Choroid plexus epithelial cell (primary cell): ENCODE data around the gene PA2G4.

Experiments
- DNase-seq: peaks from one replicate; pipeline ENCODE4 v3.0.0-alpha.2; 2010; ENCODE audit warnings: low read depth
- H3K4me3 ChIP-seq: 2 replicates; pipeline ENCODE4 v1.5.1; 2011; ENCODE audit warnings: low read depth, mild to moderate bottlenecking, control low read depth, low read length, moderate library complexity
- TF ChIP-seq, protein P1 (sequence below): conservative IDR thresholded peaks from 2 replicates; pipeline ENCODE4 v1.5.1; 2011; ENCODE audit warnings: low read depth, mild to moderate bottlenecking, control low read depth, inconsistent platforms, low read length, moderate library complexity

Gene PA2G4

GRCh38 chr12:56078931-56079722 lies 25.2 kb upstream of the PA2G4 start:
- H3K4me3 ChIP-seq, result peak overlapping the region; percentile 59
- DNase-seq, result peak; percentile 74
- TF ChIP-seq, protein P1, sequence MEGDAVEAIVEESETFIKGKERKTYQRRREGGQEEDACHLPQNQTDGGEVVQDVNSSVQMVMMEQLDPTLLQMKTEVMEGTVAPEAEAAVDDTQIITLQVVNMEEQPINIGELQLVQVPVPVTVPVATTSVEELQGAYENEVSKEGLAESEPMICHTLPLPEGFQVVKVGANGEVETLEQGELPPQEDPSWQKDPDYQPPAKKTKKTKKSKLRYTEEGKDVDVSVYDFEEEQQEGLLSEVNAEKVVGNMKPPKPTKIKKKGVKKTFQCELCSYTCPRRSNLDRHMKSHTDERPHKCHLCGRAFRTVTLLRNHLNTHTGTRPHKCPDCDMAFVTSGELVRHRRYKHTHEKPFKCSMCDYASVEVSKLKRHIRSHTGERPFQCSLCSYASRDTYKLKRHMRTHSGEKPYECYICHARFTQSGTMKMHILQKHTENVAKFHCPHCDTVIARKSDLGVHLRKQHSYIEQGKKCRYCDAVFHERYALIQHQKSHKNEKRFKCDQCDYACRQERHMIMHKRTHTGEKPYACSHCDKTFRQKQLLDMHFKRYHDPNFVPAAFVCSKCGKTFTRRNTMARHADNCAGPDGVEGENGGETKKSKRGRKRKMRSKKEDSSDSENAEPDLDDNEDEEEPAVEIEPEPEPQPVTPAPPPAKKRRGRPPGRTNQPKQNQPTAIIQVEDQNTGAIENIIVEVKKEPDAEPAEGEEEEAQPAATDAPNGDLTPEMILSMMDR, result peak; percentile 79

DNA sequence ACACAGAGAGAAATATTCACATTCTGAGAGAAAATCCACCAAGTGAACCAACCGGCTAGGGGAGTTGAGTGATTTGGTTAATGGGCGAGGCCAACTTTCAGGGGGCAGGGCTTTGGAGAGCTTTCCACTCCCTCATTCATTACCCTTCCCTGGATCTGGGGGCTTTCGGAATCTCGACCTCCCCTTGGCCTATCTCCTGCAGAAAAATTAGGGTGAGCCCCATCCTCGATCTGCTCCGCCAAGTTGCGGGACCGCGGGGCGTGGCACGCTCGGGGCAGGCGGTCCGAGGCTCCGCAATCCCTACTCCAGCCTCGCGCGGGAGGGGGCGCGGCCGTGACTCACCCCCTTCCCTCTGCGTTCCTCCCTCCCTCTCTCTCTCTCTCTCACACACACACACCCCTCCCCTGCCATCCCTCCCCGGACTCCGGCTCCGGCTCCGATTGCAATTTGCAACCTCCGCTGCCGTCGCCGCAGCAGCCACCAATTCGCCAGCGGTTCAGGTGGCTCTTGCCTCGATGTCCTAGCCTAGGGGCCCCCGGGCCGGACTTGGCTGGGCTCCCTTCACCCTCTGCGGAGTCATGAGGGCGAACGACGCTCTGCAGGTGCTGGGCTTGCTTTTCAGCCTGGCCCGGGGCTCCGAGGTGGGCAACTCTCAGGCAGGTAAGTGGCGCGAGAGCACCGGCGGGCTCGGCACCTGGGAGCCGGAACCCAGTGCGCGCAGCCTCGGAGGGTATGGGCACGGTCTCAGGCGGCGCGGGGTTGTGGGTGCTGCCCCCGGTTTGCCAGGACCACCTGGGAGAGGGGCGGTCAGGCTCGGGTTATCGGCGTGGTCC lies 24.4 kb upstream of the PA2G4 start, which contains the start of gene ERBB3:
ERBB3 (plus strand) TSS at position 443 of the 833 bp plus-strand sequence; CDS start at position 579, 136 bp downstream.
- DNase-seq, result peak; percentile 80
- peak within 1 kb of the TSS; percentile 59 for H3K4me3 ChIP-seq

DNA sequence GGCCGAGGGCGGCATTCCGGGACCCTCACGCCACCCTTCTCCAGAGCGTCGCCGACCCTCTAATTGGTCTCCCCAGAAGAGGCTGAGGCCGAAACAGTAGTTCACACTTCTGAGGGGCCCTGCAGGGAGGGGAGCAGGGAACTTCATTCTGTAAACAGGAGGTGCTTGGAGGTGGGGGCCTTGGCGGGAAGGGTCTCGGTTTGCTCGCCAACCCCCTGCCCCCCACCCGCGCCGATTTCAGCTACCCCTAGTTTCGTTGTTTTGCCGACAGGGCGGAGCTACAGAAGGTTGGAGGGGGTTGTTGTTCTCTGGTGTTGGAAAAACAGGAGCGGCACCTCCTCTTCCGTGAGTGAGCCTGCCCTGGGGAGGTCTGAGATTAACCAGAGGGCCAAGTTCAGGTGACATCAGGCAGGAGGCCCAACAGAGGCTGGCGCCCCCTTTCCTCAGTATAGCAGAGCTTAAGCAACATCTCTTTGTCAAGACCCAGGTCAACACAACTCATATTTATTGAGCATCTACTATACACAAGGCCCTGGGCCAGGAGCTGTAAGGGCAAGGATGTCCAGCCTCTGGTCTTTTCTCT lies 23.7 kb upstream of the PA2G4 start:
- H3K4me3 ChIP-seq, result peak overlapping the region; percentile 59
- no peak for DNase-seq
- TF ChIP-seq, protein P1, result no peak

More for the DNA sequence above, 24.4 kb upstream of the PA2G4 start, which contains the start of gene ERBB3:
- TF ChIP-seq, protein P1, result peak; percentile 13

DNA sequence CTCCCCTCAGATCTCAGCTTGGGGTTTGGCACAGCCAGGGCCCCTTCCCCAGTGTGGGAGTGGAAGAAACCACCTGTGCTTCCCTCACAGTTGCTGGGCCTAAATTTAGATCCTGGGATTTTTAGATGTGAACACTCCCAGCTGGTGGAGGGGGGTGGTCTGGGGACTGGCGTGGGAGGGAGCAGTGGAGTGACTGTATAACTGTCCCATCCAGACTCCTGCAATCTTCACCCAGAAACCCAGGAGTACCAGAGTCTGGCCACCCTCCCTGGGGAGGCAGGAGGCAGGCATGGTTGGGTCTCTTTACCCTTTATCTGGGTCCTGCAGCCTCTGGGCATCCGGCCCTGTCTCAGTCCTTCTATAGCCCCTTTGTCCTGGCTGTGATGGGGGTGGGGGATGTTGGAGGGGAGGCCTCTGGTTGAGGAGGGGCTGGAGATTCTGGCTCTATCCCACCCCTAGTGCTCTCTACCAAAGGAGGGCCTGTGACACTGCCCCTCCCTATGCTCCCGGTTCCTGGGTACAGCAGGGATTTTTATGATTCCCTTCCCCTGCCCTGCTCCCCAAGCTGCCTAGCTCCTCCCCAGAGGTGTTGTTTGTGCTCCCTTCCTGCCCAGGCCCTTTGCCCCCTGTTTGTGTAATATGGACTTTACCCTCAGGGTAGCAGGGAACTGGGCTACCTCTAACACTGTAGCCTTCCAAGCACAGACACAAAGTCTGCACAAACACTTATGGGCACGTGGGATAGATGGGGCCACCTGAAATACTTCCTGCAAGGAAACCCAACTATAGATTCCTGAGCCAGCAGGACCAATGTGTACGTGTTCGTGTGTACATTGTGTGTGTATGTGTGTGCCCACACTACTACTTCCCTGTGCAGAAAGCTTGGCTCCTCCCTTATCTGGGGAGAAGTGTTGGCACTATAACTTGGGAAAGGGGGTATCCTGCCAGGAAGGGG lies 22.7 kb upstream of the PA2G4 start:
- H3K4me3 ChIP-seq, result no peak overlapping the region
- DNase-seq, result no peak
- TF ChIP-seq, protein P1, result no peak

DNA sequence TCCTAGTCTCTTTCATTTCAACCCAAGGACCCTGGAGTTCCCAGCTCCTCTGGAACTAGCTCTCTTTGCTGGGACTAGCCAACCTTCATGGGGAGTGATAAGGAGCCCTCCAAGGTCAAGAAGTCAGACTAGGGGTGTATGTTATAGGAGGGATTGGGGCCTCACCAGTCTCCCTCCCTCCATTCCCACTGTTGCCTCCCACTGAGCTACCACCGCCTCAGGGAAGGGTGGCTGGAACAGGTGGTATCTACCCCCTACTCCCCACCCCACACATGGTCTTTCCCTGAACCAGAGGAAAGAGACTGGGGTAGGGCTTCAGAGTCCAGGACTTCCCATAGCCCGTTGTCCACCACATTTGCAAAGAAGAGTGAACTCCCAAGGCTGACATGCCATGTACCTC lies 22.0 kb upstream of the PA2G4 start:
- TF ChIP-seq, protein P1, result no peak
- no peak overlapping the region for H3K4me3 ChIP-seq
- DNase-seq, result no peak

DNA sequence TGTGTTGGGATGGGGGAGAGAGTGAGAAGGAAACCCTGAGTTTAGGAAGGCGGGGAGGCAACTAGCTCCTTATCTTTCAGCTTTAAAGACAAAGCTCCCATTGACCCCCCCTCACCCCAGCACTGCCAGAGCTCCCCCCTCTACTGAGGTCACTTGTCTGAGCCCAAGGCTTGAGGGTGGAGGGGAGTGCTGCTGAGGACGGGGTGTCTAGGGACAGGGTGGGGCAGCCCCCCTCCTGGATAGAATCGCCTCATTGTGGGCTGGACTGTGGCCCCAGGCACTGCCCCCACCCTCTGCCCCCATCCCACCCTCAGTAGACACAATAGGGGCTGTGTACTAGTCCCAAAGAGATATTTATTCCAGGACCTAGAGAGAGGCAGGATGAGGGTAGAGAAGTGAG lies 21.4 kb upstream of the PA2G4 start:
- TF ChIP-seq, protein P1, result no peak
- no peak overlapping the region for H3K4me3 ChIP-seq
- no peak for DNase-seq
